Uterus (tissue), 4 donors: Measurements from ENCODE around the gene SREK1. TPM values are rescaled to one million over a fixed set of nuclear protein-coding genes. Genes with fewer than 3 reads are reported as not detected.

Experiments
- DNase-seq, 2 donors: peaks; one replicate each; pipeline ENCODE4 v3.0.0-alpha.2; 2019 to 2020
- H3K27ac ChIP-seq, 2 donors: fragments of 200-600 bp; sonication (generic); 1 replicate in 1 of 2; 2 replicates in 1 of 2; pipeline ENCODE4 v1.5.1; 2016 to 2018
- H3K27me3 ChIP-seq, 2 donors: fragments of 200-600 bp; sonication (generic); one replicate each; pipeline ENCODE4 v1.5.1; 2018 to 2019; ENCODE audit warnings: control low read depth in 1 of 2
- H3K36me3 ChIP-seq, 2 donors: fragments of 200-600 bp; sonication (generic); one replicate each; pipeline ENCODE4 v1.5.1; 2019; ENCODE audit warnings: control low read depth in 1 of 2
- H3K4me1 ChIP-seq, 2 donors: fragments of 200-600 bp; sonication (generic); one replicate each; pipeline ENCODE4 v1.5.1; 2018 to 2019; ENCODE audit warnings: control low read depth in 1 of 2
- H3K4me3 ChIP-seq, 2 donors: fragments of 200-600 bp; sonication (generic); 1 replicate in 1 of 2; 2 replicates in 1 of 2; pipeline ENCODE4 v1.5.1; 2018 to 2019; ENCODE audit warnings: mild to moderate bottlenecking in 1 of 2
- H3K9me3 ChIP-seq, 2 donors: fragments of 200-600 bp; sonication (generic); one replicate each; pipeline ENCODE4 v1.5.1; 2019; ENCODE audit warnings: control low read depth in 1 of 2
- CTCF ChIP-seq, 4 experiments: fragments of 200-600 bp in 2 of 4; fragments of 450-650 bp in 2 of 4; sonication (generic) in 2 of 4; IDR thresholded peaks; one replicate each; pipeline ENCODE4 v1.5.1; 2016 to 2019; ENCODE audit warnings: antibody characterized with exemption in 4 of 4, mild to moderate bottlenecking in 2 of 4, moderate library complexity in 1 of 4
- POLR2A ChIP-seq, 2 donors: fragments of 450-650 bp; IDR thresholded peaks; one replicate each; pipeline ENCODE4 v1.6.1; 2016; ENCODE audit warnings: antibody characterized with exemption in 2 of 2, mild to moderate bottlenecking in 1 of 2, moderate library complexity in 1 of 2
- intact Hi-C: fragments of 100-400 bp; cut with DNase I; formaldehyde crosslinking; loops from one replicate; pipeline ENCODE4 v1.15.1; 2023; ENCODE audit warnings: low total_unique reads
- total RNA-seq, 4 donors: library from RNA; depleted of rRNA in 3 of 4; stranded (reverse); fragments of >200 nt in 3 of 4; gene quantifications; one replicate each; pipeline versions ENCODE4 v1.1.0 to v1.2.4, GENCODE V29; 2014 to 2023
- donor health status: DM: yes; HTN: yes; CAD: no.

The SREK1 gene
- total RNA-seq, 4 donors from 2014 or later = 37.7 to 226 (median 96.5) TPM

GRCh38 chr5:66171349-66172344 lies 27.5 kb downstream of the SREK1 start:
- H3K36me3 ChIP-seq = no peaks in the 10 kb centered on the region

GRCh38 chr5:66174338-66174737 lies 30.2 kb downstream of the SREK1 start:
- Histone ChIP-seq H3K4me1 (no peaks in the 10 kb centered on the region), H3K36me3 (no peaks in the 10 kb centered on the region), H3K27me3 (no peaks in the 10 kb centered on the region), H3K9me3 (no peaks in the 10 kb centered on the region), H3K27ac (peak overlapping the region; percentile 57 to 73), H3K4me3 (no peak overlapping the region)
- no peak for DNase-seq
- TF ChIP-seq CTCF (IDR thresholded peaks at IDR 0.05) (peak; percentile 31 to 47 (median 40)), POLR2A (IDR thresholded peaks at IDR 0.05) (no peak)
- intact Hi-C loops = no loop called here

More at GRCh38 chr5:66171349-66172344, 27.5 kb downstream of the SREK1 start:
- TF ChIP-seq CTCF (IDR thresholded peaks at IDR 0.05) = peak; percentile 48 to 60 (median 51)
- TF ChIP-seq POLR2A (IDR thresholded peaks at IDR 0.05) = no peak
- peak in 1 of 2 donors; percentile 47 for DNase-seq
- intact Hi-C loops = no loop called here
- Histone ChIP-seq H3K4me3 (no peak overlapping the region), H3K27me3 (no peaks in the 10 kb centered on the region), H3K9me3 (no peaks in the 10 kb centered on the region), H3K27ac (peak overlapping the region in 1 of 2 donors; percentile 20), H3K4me1 (no peaks in the 10 kb centered on the region)

GRCh38 chr5:66178799-66179198 lies 34.7 kb downstream of the SREK1 start:
- Histone ChIP-seq H3K27ac (no peak overlapping the region), H3K36me3 (no peaks in the 10 kb centered on the region), H3K4me3 (no peak overlapping the region), H3K4me1 (no peaks in the 10 kb centered on the region), H3K9me3 (no peaks in the 10 kb centered on the region), H3K27me3 (no peaks in the 10 kb centered on the region)
- intact Hi-C loops = no loop called here
- no peak for TF ChIP-seq CTCF (IDR thresholded peaks at IDR 0.05)
- TF ChIP-seq POLR2A (IDR thresholded peaks at IDR 0.05) = no peak
- DNase-seq = no peak

GRCh38 chr5:66179297-66180051 lies 35.4 kb downstream of the SREK1 start:
- no peak overlapping the region for H3K4me3 ChIP-seq
- no peaks in the 10 kb centered on the region for H3K36me3 ChIP-seq
- H3K27ac ChIP-seq = no peak overlapping the region
- DNase-seq = no peak
- intact Hi-C loops = no loop called here
- no peaks in the 10 kb centered on the region for H3K27me3 ChIP-seq
- no peaks in the 10 kb centered on the region for H3K4me1 ChIP-seq
- TF ChIP-seq POLR2A (IDR thresholded peaks at IDR 0.05) = no peak
- TF ChIP-seq CTCF (IDR thresholded peaks at IDR 0.05) = no peak
- H3K9me3 ChIP-seq = no peaks in the 10 kb centered on the region
